ENCODE results near the gene SLC2A1.

Gene SLC2A1

DNA sequence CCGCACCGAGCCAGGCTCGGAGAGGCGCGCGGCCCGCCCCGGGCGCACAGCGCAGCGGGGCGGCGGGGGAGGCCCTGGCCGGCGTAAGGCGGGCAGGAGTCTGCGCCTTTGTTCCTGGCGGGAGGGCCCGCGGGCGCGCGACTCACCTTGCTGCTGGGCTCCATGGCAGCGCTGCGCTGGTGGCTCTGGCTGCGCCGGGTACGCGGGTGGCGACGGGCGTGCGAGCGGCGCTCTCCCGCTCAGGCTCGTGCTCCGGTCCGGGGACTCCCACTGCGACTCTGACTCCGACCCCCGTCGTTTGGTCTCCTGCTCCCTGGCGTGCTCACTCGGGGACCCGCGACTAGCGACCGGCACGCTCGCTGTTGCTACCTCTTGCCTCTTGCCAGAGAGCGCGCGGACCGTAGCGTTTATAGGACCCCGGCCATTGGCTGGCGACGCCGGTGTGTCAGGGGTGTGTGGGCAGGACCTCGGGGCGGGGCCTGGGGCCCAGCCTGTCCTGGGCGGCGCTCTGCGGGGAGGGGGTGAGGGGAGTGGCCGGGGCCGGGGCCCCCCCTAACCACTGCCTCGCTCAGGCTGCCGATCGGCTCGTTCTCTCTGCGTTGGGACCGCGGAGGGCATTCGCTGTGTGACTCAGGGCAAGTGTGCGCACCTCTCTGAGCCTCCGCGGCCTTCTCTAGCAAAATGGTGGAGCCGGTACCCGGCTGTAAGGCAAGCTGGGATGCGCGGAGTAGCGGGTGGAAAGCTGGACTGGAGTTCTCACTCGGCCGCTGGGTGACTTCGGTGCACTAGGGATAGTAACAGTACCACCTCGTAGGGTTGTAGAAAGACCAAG, at the start of gene SLC2A1:
Gene SLC2A1, minus strand, starts transcription at position 381 of the 832 bp plus-strand sequence. Its CDS starts 217 bp downstream, at position 164.
- peak; percentile 94 for DNase-seq

DNA sequence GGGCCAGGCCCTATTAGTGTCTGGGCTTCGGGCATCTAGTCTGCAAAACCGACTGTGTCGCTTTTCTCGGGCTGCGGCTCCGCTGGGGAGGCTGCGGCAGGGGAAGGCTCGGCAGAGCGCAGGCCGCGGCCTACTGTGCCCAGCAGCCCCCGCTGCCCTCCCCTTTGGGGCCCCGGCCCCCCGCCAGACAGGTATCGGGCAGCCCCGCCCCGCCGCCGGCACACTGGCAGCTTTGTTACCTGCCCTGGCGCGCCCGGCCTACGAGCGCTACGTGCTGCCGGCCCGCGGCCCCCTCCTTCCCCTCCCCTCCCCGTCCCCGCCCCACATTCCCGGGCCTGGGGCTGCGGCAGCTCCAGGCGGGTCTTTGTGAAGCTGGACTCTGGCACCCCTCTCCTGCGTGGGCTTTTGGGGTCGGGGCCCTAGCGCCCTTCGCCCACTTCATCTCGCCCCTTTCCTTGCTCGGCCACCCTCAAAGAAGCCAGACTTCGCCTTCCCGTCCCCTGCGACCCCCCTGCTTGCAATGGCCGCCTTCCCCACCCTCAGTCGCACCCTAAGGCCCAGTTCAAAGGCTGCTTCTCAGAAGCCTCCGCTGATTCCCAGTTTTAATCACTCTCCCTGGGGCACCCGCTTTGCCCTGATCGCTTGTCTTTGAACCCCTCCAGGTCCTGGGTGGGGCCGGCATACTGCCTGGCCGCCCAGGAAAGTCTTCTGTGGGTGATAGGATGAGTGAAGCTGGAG, 48.9 kb upstream of the SLC2A1 start:
- no peak for DNase-seq

DNA sequence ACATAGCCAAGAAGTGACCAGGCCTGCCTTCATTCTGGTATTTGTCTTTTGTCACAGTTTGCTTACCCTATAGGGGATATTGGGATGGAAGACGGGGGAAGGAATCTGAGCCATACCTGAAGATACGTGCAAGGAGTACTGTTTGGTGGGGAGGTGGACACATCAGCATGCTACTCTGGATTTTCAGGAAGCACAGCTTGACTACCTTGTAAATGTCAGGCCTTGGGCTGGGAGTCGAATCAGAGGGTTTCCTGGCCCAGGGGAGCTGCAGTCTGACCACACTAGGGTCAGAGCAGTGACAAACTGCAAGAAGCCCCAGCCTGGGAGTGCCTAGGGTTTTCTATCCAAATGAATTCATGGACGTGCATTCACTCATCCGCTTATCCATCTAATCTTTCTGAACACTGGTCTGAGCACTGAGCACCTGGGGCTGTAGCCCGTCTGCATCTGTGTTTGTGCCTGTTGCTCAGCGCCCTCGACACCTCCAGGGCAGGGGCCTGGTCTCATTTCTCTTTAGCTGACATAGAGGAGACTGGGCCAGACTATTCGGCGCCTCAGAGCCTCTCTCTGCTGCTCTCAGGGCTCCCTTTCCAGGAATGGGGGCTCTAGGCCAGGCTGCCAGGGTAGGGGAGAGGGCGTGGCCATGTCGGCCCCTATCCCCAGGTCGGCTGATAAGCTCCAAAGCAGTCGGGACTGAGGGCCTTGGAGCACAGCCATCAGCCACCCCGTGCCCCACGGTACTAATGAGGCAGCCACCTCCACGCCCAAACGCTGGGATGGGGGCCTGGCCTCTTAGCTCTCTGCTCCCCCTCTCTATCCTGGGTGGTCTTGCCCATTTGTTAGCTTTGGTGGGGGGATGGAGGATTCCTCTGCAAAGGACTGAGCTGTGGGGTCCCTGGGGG, 47.0 kb upstream of the SLC2A1 start:
- DNase-seq: no peak

DNA sequence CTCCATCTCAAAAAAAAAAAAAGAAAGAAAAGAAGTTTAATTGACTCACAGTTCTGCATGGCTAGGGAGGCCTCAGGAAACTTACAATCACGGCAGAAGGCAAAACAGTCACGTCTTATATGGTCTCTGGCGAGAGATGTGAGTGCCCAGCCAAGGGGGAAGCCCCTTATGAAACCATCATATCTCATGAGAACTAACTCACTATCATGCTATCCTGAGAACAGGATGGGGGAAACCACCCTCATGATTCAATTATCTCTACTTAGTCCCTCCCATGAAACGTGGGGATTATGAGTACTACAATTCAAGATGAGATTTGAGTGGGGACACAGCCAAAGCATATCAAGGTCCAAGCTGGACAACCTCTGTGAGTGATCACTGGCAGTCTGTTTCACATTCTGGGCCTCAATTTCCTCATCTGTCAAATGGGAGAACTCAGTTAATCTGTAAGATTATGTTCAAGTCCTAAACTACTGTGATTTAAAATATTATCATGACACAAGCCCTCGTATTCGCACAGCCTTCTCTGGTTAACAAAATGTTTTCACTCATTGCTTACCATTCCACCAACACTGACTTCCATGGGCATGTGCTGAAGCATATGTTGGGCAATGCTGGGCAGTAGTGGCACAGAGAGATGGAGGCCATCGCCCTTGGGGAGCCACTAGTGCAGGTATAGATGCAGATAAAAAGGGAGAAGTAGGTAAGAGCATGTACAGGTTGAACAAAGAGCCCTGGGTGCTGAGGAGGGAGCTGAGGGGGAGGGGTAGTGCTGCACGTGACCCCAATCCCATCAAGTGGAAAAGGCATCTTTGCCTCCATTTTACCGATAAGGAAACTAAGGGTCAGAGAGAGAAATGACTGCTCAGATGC, 46.2 kb upstream of the SLC2A1 start:
- DNase-seq: no peak

DNA sequence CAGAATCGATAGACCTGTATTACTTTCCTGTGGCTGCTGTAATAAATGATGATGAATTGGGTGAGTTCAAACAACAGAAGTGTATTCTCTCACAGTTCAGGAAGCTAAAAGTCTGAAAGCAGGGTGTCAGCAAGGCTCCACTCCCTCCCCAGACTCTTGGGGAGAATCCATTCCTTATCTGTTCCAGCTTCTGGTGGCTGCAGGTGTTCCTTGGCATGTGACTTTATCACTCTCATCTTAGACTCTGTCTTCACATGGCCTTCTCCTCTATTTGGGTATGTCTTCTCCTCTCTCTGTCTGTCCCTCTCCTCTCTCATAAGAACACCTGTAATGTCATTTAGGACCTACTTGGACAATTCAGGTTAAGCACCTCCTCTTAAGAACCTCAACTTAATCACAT, 44.1 kb upstream of the SLC2A1 start:
- no peak for DNase-seq

DNA sequence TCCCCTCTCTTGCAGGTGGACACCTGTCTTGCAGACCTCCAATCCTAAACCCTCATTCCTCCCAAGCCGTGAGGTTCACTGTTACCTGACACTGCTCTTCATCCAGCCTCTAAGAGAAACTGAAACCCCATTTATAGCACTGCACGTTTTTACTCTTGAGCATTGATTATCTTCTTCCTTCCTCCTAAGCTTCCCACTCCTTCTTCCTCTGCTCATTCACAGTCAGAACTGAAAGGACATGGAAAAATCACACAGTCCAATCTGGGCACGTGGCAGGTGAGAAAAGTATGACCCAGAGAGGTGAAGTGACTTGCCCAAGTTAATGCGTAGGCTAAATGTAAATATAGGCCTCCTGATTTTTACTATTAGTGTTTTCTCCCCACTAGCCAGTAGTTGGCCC, 43.4 kb upstream of the SLC2A1 start:
- no peak for DNase-seq

DNA sequence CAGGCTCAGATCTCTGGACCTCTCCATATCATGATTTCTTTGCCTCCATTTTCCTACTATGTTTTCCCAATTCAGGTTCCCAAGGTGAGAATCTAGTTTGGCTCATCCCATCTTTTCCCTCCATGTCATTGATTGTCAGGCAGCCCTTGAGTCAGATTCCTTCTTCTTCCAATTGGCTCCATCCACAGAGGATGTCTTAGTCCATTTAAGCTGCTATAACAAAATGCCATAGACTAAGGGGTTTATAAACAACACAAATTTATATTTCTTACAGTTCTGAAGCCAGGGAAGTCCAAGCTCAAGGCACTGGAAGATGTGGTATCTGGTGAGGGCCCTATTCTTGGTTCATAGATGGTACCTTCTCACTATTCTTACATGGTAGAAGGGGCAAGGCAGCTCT, 42.8 kb upstream of the SLC2A1 start:
- no peak for DNase-seq

DNA sequence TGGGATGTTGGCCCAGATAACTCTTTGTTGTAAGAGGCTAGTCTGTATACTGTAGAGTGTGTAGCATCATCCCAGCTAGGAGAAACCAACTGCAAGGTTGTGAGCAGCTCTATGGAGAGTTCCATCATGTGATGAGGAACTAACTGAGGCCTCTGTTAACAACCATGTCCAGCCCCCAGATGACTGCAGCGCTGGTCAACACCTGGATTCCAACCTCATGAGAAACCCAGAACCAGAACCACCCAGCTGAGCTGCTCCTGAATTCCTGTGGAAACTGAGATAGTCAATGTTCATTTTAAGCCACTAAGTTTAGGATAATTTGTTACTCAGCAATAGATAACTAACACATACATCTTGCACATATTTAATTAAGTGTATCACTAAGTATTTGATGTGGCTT, 41.6 kb upstream of the SLC2A1 start:
- no peak for DNase-seq

DNA sequence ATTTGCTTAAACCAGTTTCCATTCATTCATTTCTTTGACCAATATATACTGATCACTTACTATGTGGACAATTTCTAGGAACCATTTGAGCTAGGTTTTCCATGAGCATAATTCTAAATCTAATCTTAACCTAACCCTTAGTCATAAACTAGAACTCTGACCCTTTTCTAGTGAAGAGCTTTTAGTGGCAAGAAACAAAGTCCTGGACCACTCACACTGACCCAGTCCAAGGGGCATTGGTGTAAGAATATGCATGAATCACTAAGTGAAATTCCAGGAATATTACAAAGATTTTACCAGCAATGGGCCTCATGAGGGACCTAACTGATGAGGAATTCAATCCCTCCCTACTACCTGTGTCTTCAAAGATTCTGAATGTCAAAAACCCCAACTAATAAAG, 40.6 kb upstream of the SLC2A1 start:
- no peak for DNase-seq

DNA sequence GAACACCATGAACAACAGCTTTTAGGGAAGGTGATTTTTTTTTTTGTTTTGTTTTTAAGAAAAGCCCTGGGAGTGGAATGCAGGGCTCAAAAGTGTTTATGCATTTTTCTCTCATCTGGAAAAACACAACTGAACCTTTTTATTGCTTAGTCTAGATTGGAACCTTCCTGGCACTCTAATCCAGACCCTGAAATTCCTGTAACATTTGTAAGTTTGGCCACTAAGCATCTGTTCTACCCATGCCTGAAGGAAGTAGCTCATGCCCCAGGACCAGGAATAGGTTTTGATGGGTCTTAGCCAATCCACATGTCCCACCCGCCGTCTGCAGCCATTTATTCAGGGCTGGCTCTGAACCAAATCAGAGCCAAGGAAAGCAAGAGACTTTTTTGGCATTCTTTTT, 39.7 kb upstream of the SLC2A1 start:
- DNase-seq: no peak

DNA sequence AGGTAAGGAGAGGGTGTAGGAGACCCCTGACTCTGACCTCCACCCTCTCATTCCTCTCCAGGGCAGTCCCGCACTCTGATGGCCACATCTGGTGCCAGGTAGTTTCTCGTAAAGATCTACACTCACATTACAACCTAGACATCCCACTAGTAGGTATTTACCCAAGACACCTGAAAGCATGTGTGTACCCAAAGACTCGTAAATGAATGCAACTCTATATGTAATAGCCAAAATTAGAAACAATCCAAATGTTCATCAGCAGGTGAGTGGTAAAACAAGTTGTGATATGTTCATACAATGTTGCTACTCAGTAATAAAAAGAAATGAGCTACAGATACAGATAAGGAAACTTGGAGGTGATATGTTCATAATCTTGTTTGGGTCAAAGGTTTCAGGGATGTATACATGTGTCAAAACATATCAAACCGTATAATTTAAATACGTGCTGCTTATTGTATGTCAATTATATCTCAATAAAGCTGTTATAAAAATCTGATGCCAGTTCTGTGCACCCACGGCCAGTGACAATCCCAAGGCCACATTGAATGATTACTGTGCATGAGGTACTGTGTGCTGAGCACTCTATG, 37.8 kb upstream of the SLC2A1 start:
- DNase-seq: no peak

DNA sequence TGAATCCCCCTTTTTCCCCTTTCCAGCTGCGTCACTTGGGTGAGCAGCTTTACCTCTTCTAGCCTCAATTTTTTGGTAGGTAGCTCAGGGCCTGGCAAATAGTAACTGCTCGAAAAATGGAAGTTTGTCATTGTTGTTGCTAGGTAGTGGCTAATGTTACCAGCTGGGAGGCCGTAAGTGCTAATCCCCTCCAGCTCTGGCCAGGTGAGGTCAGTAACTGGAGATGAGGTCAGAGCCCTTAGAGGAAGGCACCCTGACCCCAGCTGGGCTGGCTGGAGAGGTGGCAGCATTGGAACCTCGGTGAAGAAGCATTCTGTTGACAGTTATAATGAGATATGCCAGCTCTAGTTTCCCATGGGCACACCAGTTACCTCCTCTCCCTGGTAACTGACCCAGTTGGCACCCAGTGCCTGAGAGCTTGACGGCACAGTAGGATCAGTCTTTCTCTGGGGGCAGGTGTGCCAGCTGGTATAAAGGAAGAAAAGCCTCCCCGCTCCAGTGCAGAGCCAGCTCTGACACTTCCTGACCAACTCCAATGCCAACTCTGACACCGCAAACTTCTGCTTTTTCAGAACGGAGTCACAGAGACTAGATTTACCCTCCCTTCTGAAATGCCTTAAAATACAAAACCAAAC, 35.0 kb upstream of the SLC2A1 start:
- no peak for DNase-seq

DNA sequence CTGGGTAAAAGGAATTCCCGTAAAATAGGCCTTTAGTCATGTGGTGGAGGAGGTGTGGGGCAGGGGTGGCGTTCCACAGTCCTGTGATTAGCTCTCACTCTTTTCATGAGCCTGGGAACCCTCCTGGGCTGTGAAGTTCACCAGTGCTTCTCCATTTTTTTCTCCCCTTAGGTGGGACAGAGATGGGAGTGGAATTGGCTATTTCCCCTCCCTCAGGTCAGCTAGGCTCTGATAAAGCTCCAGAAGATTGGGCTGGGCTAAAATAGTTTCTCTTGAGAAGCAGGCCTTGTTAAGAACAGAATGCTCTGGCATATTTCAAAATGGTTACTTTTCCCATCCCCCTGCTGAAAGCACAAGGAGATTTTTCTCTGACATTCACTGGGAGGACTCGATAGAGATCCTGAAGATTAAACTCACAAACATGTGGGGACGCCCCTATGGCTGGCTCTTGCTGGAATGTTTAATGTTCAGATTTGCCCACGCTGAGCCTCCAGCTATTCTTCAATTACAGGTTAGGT, 33.4 kb upstream of the SLC2A1 start:
- no peak for DNase-seq

DNA sequence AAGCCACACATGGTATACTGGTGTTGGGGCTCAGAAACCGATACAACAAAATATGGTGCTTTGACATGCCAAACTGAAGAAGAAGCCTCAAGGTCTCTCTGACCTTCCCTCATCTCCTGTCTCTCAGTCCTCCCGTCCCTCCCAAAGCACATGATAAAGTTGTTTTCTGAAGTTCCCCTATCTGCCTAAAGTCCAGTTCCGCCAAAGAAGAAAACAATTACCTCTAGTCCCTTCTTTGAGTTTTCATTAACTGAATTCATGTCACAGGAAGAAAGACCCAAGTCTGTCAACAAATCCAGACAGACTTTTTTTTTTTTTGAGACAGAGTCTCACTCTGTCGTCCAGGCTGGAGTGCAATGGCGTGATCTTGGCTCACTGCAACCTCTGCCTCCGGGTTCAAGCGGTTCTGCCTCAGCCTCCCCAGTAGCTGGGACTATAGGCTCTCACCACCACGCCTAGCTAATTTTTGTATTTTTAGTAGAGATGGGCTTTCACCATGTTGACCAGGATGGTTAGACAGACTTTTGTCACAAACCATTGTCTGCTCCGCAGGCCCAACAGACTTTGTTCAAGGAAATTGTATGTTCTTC, 32.2 kb upstream of the SLC2A1 start:
- no peak for DNase-seq

DNA sequence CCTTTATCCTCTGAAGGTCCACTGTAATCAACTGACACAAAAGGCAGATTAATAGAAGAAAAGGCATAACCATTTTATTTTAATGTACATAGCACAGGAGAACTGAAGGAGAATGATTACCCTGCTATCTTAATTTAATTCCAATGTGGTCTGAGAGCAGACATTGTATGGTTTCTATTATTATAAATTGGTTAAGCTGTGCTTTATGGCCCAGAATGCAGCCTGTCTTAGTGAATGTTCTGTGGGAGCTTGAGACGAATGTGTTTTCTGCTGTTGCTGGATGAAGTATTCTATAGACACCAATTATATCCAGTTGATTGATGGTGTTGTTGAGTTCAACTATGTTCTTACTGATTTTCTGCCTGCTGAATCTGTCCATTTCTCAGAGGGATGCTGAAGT, 25.0 kb upstream of the SLC2A1 start:
- DNase-seq: no peak

DNA sequence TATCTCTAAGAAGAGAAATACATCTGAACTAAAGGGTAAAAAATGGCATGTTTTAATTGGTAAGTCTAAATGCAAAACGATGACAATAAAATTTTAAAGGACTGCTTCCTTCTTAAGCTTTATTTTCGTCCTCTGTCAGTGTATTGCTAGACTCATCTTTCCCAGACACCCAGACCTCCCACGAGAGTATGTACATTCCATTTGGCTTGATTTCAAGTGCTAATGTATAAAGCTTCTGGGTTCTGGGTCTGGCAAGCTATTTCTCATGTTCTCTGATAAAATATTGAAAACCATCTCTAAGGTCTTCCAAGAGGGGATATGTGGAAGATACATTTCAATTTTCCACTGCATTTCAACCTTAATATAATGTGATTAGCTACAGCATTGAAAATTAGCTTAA, 24.6 kb upstream of the SLC2A1 start:
- no peak for DNase-seq

DNA sequence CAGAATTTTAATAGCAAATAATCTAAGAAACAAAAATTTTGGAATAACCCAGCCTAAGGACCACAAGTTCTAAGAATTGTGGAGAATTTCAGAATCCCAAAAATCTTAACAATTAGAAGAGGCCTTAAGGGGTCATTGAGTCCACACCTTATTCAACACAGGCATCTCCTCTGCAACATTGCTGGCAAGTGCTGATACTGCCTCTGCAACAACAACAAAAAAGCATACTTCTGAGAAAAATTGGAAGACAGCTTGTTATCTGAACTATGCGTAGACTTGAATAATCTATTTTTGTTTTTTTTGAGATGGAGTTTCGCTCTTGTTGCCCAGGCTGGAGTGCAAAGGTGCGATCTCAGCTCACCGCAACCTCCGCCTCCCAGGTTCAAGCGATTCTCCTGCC, 24.0 kb upstream of the SLC2A1 start:
- DNase-seq: no peak

DNA sequence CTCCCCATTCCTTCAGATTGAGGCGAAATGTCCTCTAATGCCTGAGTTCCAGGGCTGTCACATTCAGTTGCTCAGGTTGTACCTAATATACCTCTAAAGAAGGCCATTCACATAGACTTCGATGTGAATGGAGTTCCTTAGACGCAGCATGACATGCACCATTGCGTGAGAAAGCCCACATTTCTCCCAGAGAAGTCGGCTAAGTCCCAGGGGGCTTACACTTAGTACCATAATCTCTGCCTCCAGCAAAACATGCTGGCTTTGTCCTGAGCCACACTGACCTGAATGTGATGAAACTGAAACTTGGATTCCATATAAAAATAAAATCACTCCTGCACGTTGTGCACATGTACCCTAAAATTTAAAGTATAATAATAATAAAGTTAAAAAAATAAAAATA, 23.2 kb upstream of the SLC2A1 start:
- DNase-seq: no peak

DNA sequence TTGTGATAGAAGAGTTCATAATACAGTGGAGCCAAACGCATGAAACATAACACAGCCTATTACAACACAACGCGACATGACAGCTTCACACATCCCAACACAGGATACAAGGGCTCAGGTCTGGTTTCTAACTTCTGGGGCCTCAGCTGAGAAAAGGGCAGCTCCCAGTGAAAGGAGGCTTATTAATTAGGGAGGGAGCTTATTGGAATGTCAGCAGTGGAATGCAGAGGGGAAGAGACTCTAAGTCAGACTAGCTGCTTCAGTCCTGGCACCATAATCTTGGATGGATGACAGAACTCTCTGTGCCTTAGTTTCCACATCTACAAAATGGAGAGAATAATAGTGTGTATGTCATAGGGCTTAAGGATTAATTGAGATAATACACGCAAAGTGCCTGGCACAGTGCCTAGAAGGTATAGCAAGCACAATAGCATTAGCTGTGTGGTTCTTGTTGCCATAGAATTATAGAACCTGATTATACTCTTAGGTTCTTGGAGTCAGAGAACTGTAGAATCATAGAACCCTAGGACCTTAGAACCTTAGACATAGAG, 22.7 kb upstream of the SLC2A1 start:
- no peak for DNase-seq
